Activated CD4-positive, alpha-beta memory T cell treated with anti-CD3 and anti-CD28 coated beads, Interleukin-2, amount 10 ng/mL, durations not matched to agents 7 days and 5 days (primary cell): ENCODE data around the gene SIX3. TPM values are rescaled to one million over a fixed set of nuclear protein-coding genes. Genes with fewer than 3 reads are reported as not detected.

Experiments used
- CTCF ChIA-PET: fragments of 350-600 bp; sonication (Branson Sonifier 250); formaldehyde crosslinking; loops from one replicate; lab custom pipeline; 2021; ENCODE audit warnings: antibody characterized with exemption, inconsistent platforms; lab: Charles Lee
- POLR2A ChIA-PET: fragments of 350-600 bp; sonication (Branson Sonifier 250); formaldehyde crosslinking; loops from one replicate; lab custom pipeline; 2021; ENCODE audit warnings: antibody characterized with exemption; lab: Charles Lee
- DNase-seq: peaks from one replicate; pipeline ENCODE4 v3.0.0-alpha.2; 2020
- H3K27ac Mint-ChIP-seq: one replicate; pipeline ENCODE4 v1.8.0; 2021; ENCODE audit warnings: mild to moderate bottlenecking, mixed read lengths
- H3K27me3 Mint-ChIP-seq: one replicate; pipeline ENCODE4 v1.8.0; 2021; ENCODE audit warnings: mixed read lengths
- H3K36me3 Mint-ChIP-seq: one replicate; pipeline ENCODE4 v1.8.0; 2021; ENCODE audit warnings: low read depth, mixed read lengths
- H3K4me1 Mint-ChIP-seq: one replicate; pipeline ENCODE4 v1.8.0; 2021; ENCODE audit warnings: mixed read lengths
- H3K4me3 Mint-ChIP-seq: one replicate; pipeline ENCODE4 v1.8.0; 2021; ENCODE audit warnings: mild to moderate bottlenecking, mixed read lengths
- H3K9me3 Mint-ChIP-seq: one replicate; pipeline ENCODE4 v1.8.0; 2021; ENCODE audit warnings: mixed read lengths
- total RNA-seq, 2 experiments: library from RNA; stranded (reverse); gene quantifications; one replicate each; pipeline ENCODE4 v1.2.3, GENCODE V29; 2021

The SIX3 gene
- total RNA-seq, result under 1 TPM; 0.08 to 0.13 TPM

- no peak within 1 kb of the TSS for H3K27ac Mint-ChIP-seq
- H3K4me3 Mint-ChIP-seq, result peak within 1 kb of the TSS; percentile 63
- ChIA-PET CTCF (no interaction called here), POLR2A (no interaction called here)
- DNase-seq, result peak; percentile 68
- H3K9me3 Mint-ChIP-seq, result no peaks in the 10 kb centered on the region
- peaks cover 86% of the 10 kb centered on the region for H3K27me3 Mint-ChIP-seq
- H3K4me1 Mint-ChIP-seq, result peaks cover 40% of the 10 kb centered on the region
- H3K36me3 Mint-ChIP-seq, result peaks cover 2% of the 10 kb centered on the region
Observed at GRCh38 chr2:44941551-44942234, at the start of gene SIX3. SIX3 (plus strand) TSS chr2:44941702; CDS start chr2:44942105, 403 bp downstream.

GRCh38 chr2:44894058-44894457 lies 47.4 kb upstream of the SIX3 start:
- Mint-ChIP-seq H3K27me3 (peaks cover 4% of the 10 kb centered on the region), H3K27ac (no peak overlapping the region), H3K4me3 (no peak overlapping the region), H3K36me3 (no peaks in the 10 kb centered on the region), H3K4me1 (peaks cover 8% of the 10 kb centered on the region), H3K9me3 (peaks cover 21% of the 10 kb centered on the region)
- CTCF ChIA-PET, result no interaction called here
- POLR2A ChIA-PET, result no interaction called here
- DNase-seq, result peak; percentile 23

GRCh38 chr2:44895061-44895460 lies 46.4 kb upstream of the SIX3 start:
- Mint-ChIP-seq H3K9me3 (peaks cover 21% of the 10 kb centered on the region), H3K4me3 (no peak overlapping the region), H3K27me3 (peaks cover 10% of the 10 kb centered on the region), H3K27ac (no peak overlapping the region), H3K36me3 (no peaks in the 10 kb centered on the region), H3K4me1 (peaks cover 8% of the 10 kb centered on the region)
- no peak for DNase-seq
- ChIA-PET CTCF (no interaction called here), POLR2A (no interaction called here)

- Mint-ChIP-seq H3K9me3 (peaks cover 11% of the 10 kb centered on the region), H3K27ac (no peak overlapping the region), H3K27me3 (peaks cover 19% of the 10 kb centered on the region), H3K36me3 (no peaks in the 10 kb centered on the region), H3K4me3 (no peak overlapping the region), H3K4me1 (peaks cover 8% of the 10 kb centered on the region)
- POLR2A ChIA-PET, result no interaction called here
- no peak for DNase-seq
- CTCF ChIA-PET, result no interaction called here
Observed at GRCh38 chr2:44897406-44897805, 44.1 kb upstream of the SIX3 start.

- H3K27me3 Mint-ChIP-seq, result peaks cover 22% of the 10 kb centered on the region
- no peaks in the 10 kb centered on the region for H3K9me3 Mint-ChIP-seq
- H3K4me1 Mint-ChIP-seq, result no peaks in the 10 kb centered on the region
- no peak overlapping the region for H3K27ac Mint-ChIP-seq
- no peak for DNase-seq
- CTCF ChIA-PET, result interaction anchor here (0.6 kb wide), 1 partner anchor 598 kb away, joined by 4 read pairs; no protein-coding TSS in a partner anchor
- no peaks in the 10 kb centered on the region for H3K36me3 Mint-ChIP-seq
- H3K4me3 Mint-ChIP-seq, result no peak overlapping the region
- POLR2A ChIA-PET, result interaction anchor here (1.0 kb wide), 1 partner anchor 20 kb away, joined by 3 read pairs; no protein-coding TSS in a partner anchor
Observed at GRCh38 chr2:44902217-44903137, 39.0 kb upstream of the SIX3 start.

- Mint-ChIP-seq H3K27me3 (peaks cover 13% of the 10 kb centered on the region), H3K9me3 (no peaks in the 10 kb centered on the region), H3K27ac (no peak overlapping the region), H3K4me3 (no peak overlapping the region), H3K4me1 (no peaks in the 10 kb centered on the region), H3K36me3 (no peaks in the 10 kb centered on the region)
- DNase-seq, result no peak
- ChIA-PET CTCF (no interaction called here), POLR2A (no interaction called here)
Observed at GRCh38 chr2:44904578-44904977, 36.9 kb upstream of the SIX3 start.

GRCh38 chr2:44906972-44907371 lies 34.5 kb upstream of the SIX3 start:
- DNase-seq, result no peak
- Mint-ChIP-seq H3K4me3 (no peak overlapping the region), H3K36me3 (peaks cover 2% of the 10 kb centered on the region), H3K4me1 (no peaks in the 10 kb centered on the region), H3K27me3 (peaks cover 13% of the 10 kb centered on the region), H3K9me3 (peaks cover 3% of the 10 kb centered on the region), H3K27ac (no peak overlapping the region)
- POLR2A ChIA-PET, result no interaction called here
- CTCF ChIA-PET, result no interaction called here

GRCh38 chr2:44909831-44910230 lies 31.7 kb upstream of the SIX3 start:
- Mint-ChIP-seq H3K4me3 (no peak overlapping the region), H3K27ac (no peak overlapping the region), H3K4me1 (no peaks in the 10 kb centered on the region), H3K36me3 (peaks cover 2% of the 10 kb centered on the region), H3K9me3 (peaks cover 3% of the 10 kb centered on the region), H3K27me3 (peaks cover 14% of the 10 kb centered on the region)
- CTCF ChIA-PET, result no interaction called here
- POLR2A ChIA-PET, result no interaction called here
- no peak for DNase-seq

GRCh38 chr2:44912660-44913059 lies 28.8 kb upstream of the SIX3 start:
- Mint-ChIP-seq H3K36me3 (peaks cover 2% of the 10 kb centered on the region), H3K9me3 (peaks cover 3% of the 10 kb centered on the region), H3K4me1 (no peaks in the 10 kb centered on the region), H3K27ac (no peak overlapping the region), H3K27me3 (peaks cover 22% of the 10 kb centered on the region), H3K4me3 (no peak overlapping the region)
- no peak for DNase-seq
- ChIA-PET CTCF (no interaction called here), POLR2A (no interaction called here)

- H3K27me3 Mint-ChIP-seq, result peaks cover 35% of the 10 kb centered on the region
- ChIA-PET CTCF (no interaction called here), POLR2A (no interaction called here)
- no peak for DNase-seq
- H3K4me3 Mint-ChIP-seq, result no peak overlapping the region
- peaks cover under 1% of the 10 kb centered on the region for H3K9me3 Mint-ChIP-seq
- H3K4me1 Mint-ChIP-seq, result no peaks in the 10 kb centered on the region
- H3K27ac Mint-ChIP-seq, result no peak overlapping the region
- H3K36me3 Mint-ChIP-seq, result no peaks in the 10 kb centered on the region
Observed at GRCh38 chr2:44916291-44916690, 25.2 kb upstream of the SIX3 start.

- CTCF ChIA-PET, result interaction anchor here (1.5 kb wide), 1 partner anchor 37 kb away, joined by 4 read pairs; no protein-coding TSS in a partner anchor
- DNase-seq, result no peak
- peaks cover 46% of the 10 kb centered on the region for H3K27me3 Mint-ChIP-seq
- H3K4me3 Mint-ChIP-seq, result no peak overlapping the region
- POLR2A ChIA-PET, result no interaction called here
- H3K27ac Mint-ChIP-seq, result no peak overlapping the region
- no peaks in the 10 kb centered on the region for H3K36me3 Mint-ChIP-seq
- H3K9me3 Mint-ChIP-seq, result no peaks in the 10 kb centered on the region
- no peaks in the 10 kb centered on the region for H3K4me1 Mint-ChIP-seq
Observed at GRCh38 chr2:44918095-44918775, 23.3 kb upstream of the SIX3 start.

- POLR2A ChIA-PET, result no interaction called here
- H3K27me3 Mint-ChIP-seq, result peaks cover 70% of the 10 kb centered on the region
- no peak overlapping the region for H3K27ac Mint-ChIP-seq
- CTCF ChIA-PET, result no interaction called here
- H3K4me3 Mint-ChIP-seq, result no peak overlapping the region
- no peaks in the 10 kb centered on the region for H3K9me3 Mint-ChIP-seq
- H3K36me3 Mint-ChIP-seq, result no peaks in the 10 kb centered on the region
- H3K4me1 Mint-ChIP-seq, result no peaks in the 10 kb centered on the region
- DNase-seq, result no peak
Observed at GRCh38 chr2:44920751-44921150, 20.8 kb upstream of the SIX3 start.

- no peak for DNase-seq
- Mint-ChIP-seq H3K27me3 (peaks cover 78% of the 10 kb centered on the region), H3K4me3 (no peak overlapping the region), H3K27ac (no peak overlapping the region), H3K9me3 (no peaks in the 10 kb centered on the region), H3K4me1 (no peaks in the 10 kb centered on the region), H3K36me3 (no peaks in the 10 kb centered on the region)
- CTCF ChIA-PET, result no interaction called here
- POLR2A ChIA-PET, result interaction anchor here (0.8 kb wide), 1 partner anchor 20 kb away, joined by 3 read pairs; no protein-coding TSS in a partner anchor
Observed at GRCh38 chr2:44922776-44923175, 18.7 kb upstream of the SIX3 start.
